Fibroblast of lung (primary cell): ENCODE results near the gene CFAP298.

Experiments
- CTCF ChIP-seq, 2 donors: IDR thresholded peaks in 1 of 2; conservative IDR thresholded peaks in 1 of 2; 1 replicate in 1 of 2; 2 replicates in 1 of 2; pipeline ENCODE4 v1.5.1; 2011 to 2012; ENCODE audit warnings: low read length in 2 of 2, control low read depth in 1 of 2, inconsistent platforms in 1 of 2, low read depth in 1 of 2, mild to moderate bottlenecking in 1 of 2
- EZH2 ChIP-seq: IDR thresholded peaks from 2 replicates; pipeline ENCODE4 v1.5.1; 2012; ENCODE audit warnings: low read length, control low read depth, mild to moderate bottlenecking; ENCODE audit errors: missing control alignments

GRCh38 chr21:32570456-32570855 is 41.7 kb downstream of the CFAP298 start:
- TF ChIP-seq EZH2 (no peak), CTCF (conservative IDR thresholded peaks at IDR 0.05 in 1 of 2, IDR thresholded peaks at IDR 0.05 in 1 of 2; ENCODE audit: low read depth in 1 of 2, low read length in 2 of 2) (no peak)
